Measurements from ENCODE around the gene LIAS. TPM values are rescaled to one million over a fixed set of nuclear protein-coding genes. Genes with fewer than 3 reads are reported as not detected.

The LIAS gene
- total and polyA plus RNA-seq, 2 donors (not counting 1 experiment from before 2014, with no cell fraction given), result 12.0 to 20.9 TPM

DNA sequence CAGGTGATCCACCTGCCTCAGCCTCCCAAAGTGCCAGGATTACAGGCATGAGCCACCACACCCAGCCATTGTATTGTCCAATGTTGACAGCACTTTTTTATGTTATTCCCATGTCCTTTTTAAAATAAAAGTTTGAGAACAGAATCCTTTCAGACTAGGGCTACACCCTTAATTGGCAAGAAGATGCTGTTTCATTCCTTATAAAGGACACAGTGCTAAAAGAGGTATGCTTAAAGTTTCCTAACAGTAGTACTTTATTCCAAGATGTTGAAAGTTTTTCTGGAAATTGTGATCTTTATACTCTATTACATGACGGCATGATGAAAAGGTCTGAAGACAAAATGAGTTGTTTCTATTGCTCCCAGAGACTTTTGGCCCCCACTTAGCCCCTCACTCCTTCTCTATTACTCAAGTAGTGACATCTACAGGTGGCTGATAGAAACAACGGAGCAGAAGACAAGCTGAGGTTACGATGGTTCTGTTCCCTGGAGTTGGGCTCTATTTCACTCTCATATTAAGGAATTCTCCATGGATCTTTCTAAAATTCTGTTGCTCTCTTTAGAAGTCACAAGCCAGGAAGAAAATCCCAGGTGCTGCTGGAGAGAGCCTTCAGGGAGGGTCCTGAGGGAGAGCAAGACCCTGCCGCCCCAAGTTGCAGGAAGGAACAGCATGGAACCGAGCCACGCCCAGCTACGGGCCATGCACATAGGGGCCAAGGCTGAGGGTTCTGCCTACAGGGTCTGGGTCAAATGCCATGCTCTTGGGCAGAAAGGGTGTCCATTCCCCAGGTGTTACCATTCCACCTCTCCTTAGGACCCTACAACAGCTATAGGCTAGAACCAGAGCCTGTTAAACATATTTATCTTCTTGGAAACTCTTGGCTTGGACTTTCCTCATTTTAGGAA, 22.9 kb upstream of the LIAS start:
- no peaks in the 10 kb centered on the region for H3K36me3 ChIP-seq (replicated peaks in 1 of 2; ENCODE audit: control extremely low read depth in 1 of 2, control insufficient read depth in 1 of 2, extremely low read depth in 1 of 2, insufficient read depth in 2 of 2, low read length in 1 of 2)
- DNase-seq (no peak), ATAC-seq (ENCODE audit: low read depth) (no peak)
- H3K27me3 ChIP-seq (replicated peaks in 1 of 4; ENCODE audit: control extremely low read depth in 1 of 4, control insufficient read depth in 3 of 4, insufficient read depth in 4 of 4, low read length in 3 of 4), result no peaks in the 10 kb centered on the region
- H3K9ac ChIP-seq (ENCODE audit: low read length), result no peak overlapping the region
- no peak overlapping the region for H3K4me3 Mint-ChIP-seq
- H3K27ac ChIP-seq (ENCODE audit: low read length in 2 of 2), result no peak overlapping the region
- H3K79me2 ChIP-seq (ENCODE audit: control insufficient read depth, insufficient read depth, low read length), result no peaks in the 10 kb centered on the region
- POLR2A ChIA-PET, result no interaction called here
- intact Hi-C loops (cut with micrococcal nuclease), result no loop called here
- H2AFZ ChIP-seq (ENCODE audit: insufficient read depth, low read depth, low read length, poor library complexity, severe bottlenecking), result no peak overlapping the region
- no peaks in the 10 kb centered on the region for H3K4me1 ChIP-seq (ENCODE audit: control insufficient read depth in 2 of 2, insufficient read depth in 2 of 2, low read length in 2 of 2)
- TF ChIP-seq, protein P1, sequence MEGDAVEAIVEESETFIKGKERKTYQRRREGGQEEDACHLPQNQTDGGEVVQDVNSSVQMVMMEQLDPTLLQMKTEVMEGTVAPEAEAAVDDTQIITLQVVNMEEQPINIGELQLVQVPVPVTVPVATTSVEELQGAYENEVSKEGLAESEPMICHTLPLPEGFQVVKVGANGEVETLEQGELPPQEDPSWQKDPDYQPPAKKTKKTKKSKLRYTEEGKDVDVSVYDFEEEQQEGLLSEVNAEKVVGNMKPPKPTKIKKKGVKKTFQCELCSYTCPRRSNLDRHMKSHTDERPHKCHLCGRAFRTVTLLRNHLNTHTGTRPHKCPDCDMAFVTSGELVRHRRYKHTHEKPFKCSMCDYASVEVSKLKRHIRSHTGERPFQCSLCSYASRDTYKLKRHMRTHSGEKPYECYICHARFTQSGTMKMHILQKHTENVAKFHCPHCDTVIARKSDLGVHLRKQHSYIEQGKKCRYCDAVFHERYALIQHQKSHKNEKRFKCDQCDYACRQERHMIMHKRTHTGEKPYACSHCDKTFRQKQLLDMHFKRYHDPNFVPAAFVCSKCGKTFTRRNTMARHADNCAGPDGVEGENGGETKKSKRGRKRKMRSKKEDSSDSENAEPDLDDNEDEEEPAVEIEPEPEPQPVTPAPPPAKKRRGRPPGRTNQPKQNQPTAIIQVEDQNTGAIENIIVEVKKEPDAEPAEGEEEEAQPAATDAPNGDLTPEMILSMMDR (IDR thresholded peaks at IDR 0.05), result no peak
- TF ChIP-seq EZH2 (IDR thresholded peaks at IDR 0.05; ENCODE audit: borderline replicate concordance, insufficient read depth, low read depth, low read length, poor library complexity, severe bottlenecking), result no peak
- no peaks in the 10 kb centered on the region for H3K9me3 Mint-ChIP-seq (ENCODE audit: insufficient read depth)
- WGBS (ENCODE audit: insufficient coverage), result 73% methylated on average over 6 of the region's 7 CpGs
- CTCF ChIA-PET, result interaction anchor here (0.7 to 1.3 kb wide), 2 partner anchors 12 to 533 kb away, joined by 3 read pairs; no protein-coding TSS in a partner anchor
- no peaks in the 10 kb centered on the region for H3K4me1 Mint-ChIP-seq
- no peak overlapping the region for H3K27ac Mint-ChIP-seq
- no peaks in the 10 kb centered on the region for H3K9me3 ChIP-seq (ENCODE audit: control extremely low read depth in 1 of 3, control insufficient read depth in 2 of 3, insufficient read depth in 1 of 3, low read length in 2 of 3)
- H4K20me1 ChIP-seq (ENCODE audit: control insufficient read depth, insufficient read depth, low read length, poor library complexity, severe bottlenecking), result no peaks in the 10 kb centered on the region
- H3K27me3 Mint-ChIP-seq, result no peaks in the 10 kb centered on the region
- H3K4me2 ChIP-seq (replicated peaks; ENCODE audit: low read depth, low read length, poor library complexity, severe bottlenecking), result no peak overlapping the region
- no peak overlapping the region for H3K4me3 ChIP-seq (ENCODE audit: control extremely low read depth in 1 of 5, extremely low read depth in 1 of 5, insufficient read depth in 1 of 5, low read depth in 2 of 5, low read length in 4 of 5)

DNA sequence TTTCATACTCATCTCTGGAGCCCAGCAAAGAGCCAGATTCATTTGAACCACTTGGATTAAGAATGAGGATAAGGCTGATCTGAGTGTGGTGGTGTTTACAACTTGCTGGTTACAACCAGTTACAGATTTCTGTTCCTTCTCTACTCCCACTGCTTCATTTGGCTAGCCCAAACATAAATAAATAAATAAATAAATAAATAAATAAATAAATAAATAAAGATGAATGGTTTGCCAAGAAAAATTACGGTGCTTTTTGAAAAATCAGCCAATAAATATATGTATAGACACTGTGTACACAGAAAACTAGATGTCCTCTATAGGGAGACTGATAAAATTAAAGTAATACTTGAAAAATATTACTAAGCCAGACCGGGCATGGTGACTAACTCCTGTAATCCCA, 17.3 kb upstream of the LIAS start:
- no CpG with 5 or more reads among the region's 2 CpGs for WGBS (ENCODE audit: insufficient coverage)
- no peak overlapping the region for H3K9ac ChIP-seq (ENCODE audit: low read length)
- ATAC-seq (ENCODE audit: low read depth), result no peak
- no peaks in the 10 kb centered on the region for H4K20me1 ChIP-seq (ENCODE audit: control insufficient read depth, insufficient read depth, low read length, poor library complexity, severe bottlenecking)
- Mint-ChIP-seq H3K4me3 (no peak overlapping the region), H3K4me1 (peaks cover 6% of the 10 kb centered on the region), H3K27ac (no peak overlapping the region), H3K9me3 (ENCODE audit: insufficient read depth) (no peaks in the 10 kb centered on the region), H3K27me3 (no peaks in the 10 kb centered on the region)
- POLR2A ChIA-PET, result interaction anchor here (0.6 kb wide), 1 partner anchor 544 kb away, joined by 5 read pairs; no protein-coding TSS in a partner anchor
- no peak for DNase-seq
- TF ChIP-seq, protein P1 (IDR thresholded peaks at IDR 0.05), result no peak
- TF ChIP-seq EZH2 (IDR thresholded peaks at IDR 0.05; ENCODE audit: borderline replicate concordance, insufficient read depth, low read depth, low read length, poor library complexity, severe bottlenecking), result no peak
- H3K36me3 ChIP-seq (replicated peaks in 1 of 2; ENCODE audit: control extremely low read depth in 1 of 2, control insufficient read depth in 1 of 2, extremely low read depth in 1 of 2, insufficient read depth in 2 of 2, low read length in 1 of 2), result no peaks in the 10 kb centered on the region
- no peak overlapping the region for H3K4me3 ChIP-seq (ENCODE audit: control extremely low read depth in 1 of 5, extremely low read depth in 1 of 5, insufficient read depth in 1 of 5, low read depth in 2 of 5, low read length in 4 of 5)
- H3K4me1 ChIP-seq (ENCODE audit: control insufficient read depth in 2 of 2, insufficient read depth in 2 of 2, low read length in 2 of 2), result peaks cover 4 to 6% of the 10 kb centered on the region in 2 donors
- intact Hi-C loops (cut with micrococcal nuclease), result no loop called here
- no peak overlapping the region for H3K27ac ChIP-seq (ENCODE audit: low read length in 2 of 2)
- no peaks in the 10 kb centered on the region for H3K27me3 ChIP-seq (replicated peaks in 1 of 4; ENCODE audit: control extremely low read depth in 1 of 4, control insufficient read depth in 3 of 4, insufficient read depth in 4 of 4, low read length in 3 of 4)
- H2AFZ ChIP-seq (ENCODE audit: insufficient read depth, low read depth, low read length, poor library complexity, severe bottlenecking), result no peak overlapping the region
- H3K4me2 ChIP-seq (replicated peaks; ENCODE audit: low read depth, low read length, poor library complexity, severe bottlenecking), result no peak overlapping the region
- H3K9me3 ChIP-seq (ENCODE audit: control extremely low read depth in 1 of 3, control insufficient read depth in 2 of 3, insufficient read depth in 1 of 3, low read length in 2 of 3), result peaks cover 0 to 6% (median 0%) of the 10 kb centered on the region in 3 donors
- no peaks in the 10 kb centered on the region for H3K79me2 ChIP-seq (ENCODE audit: control insufficient read depth, insufficient read depth, low read length)
- CTCF ChIA-PET, result no interaction called here
